ENCODE results near the gene ZNF773. TPM values are rescaled to one million over a fixed set of nuclear protein-coding genes. Genes with fewer than 3 reads are reported as not detected.
"Not testable (repeated sequence)": the region's sequence is repeated elsewhere in the genome, so short reads cannot be mapped to it uniquely, and the experiment has no call there.

ZNF773 gene
- total RNA-seq, result 13.8 TPM

DNA sequence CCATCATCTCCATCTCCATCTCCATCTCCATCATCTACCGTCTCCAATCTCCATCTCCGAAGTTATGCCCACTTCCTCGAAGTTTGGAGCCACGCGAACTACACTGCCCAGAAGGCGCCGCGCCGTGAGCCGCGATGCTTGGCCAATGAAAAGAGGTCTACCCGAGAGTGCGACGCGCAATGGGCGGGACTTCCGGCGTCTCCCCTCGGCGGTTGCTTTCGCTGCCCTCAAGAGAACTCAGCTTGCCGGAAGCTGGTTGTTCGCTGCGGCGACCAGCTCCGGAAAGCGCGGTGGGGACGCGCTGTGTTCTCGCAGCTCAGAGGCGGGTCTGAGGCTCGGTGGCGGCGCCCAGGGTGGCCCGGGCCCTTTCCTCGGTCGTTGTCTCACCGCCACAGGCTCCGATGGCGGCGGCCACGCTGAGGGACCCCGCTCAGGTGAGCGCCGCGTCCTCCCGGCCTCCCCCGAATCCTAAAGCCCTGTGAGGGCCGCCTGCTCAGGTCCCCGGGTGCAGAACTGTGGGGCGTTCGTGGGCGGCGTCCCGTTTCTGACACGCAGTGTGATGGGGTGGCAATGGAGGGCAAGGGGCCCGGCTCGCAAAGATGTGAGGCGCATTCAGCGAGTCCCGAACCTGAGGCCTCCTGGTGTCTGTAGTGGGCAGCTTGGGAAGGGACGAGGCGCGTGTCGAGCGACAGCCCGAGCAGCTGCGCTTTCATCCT is at the start of gene ZNF773:
ZNF773 (plus strand) TSS at position 259 of the 716 bp plus-strand sequence; CDS start at position 402, 143 bp downstream.
- peak within 1 kb of the TSS; percentile 68 for H3K27ac ChIP-seq

DNA sequence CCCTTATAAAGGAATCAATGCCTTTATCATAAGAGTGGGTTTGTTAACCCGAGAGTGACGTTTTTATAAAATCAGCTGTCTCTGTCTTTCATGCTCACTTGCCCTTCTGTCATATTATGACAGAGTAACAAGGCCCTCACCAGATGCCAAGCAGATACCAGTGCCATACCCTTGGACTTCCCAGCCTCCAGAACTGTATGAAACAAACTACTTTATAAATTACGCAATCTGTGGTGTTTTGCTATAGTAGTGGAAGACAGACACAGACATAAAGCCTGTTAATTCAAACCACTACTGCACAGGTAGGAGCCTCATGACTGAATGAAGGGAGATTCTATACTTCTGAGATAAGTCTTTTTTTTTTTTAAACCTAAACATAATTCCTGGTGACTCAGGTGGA is 47.4 kb upstream of the ZNF773 start:
- no peak overlapping the region for H3K4me3 ChIP-seq
- TF ChIP-seq, protein P1, sequence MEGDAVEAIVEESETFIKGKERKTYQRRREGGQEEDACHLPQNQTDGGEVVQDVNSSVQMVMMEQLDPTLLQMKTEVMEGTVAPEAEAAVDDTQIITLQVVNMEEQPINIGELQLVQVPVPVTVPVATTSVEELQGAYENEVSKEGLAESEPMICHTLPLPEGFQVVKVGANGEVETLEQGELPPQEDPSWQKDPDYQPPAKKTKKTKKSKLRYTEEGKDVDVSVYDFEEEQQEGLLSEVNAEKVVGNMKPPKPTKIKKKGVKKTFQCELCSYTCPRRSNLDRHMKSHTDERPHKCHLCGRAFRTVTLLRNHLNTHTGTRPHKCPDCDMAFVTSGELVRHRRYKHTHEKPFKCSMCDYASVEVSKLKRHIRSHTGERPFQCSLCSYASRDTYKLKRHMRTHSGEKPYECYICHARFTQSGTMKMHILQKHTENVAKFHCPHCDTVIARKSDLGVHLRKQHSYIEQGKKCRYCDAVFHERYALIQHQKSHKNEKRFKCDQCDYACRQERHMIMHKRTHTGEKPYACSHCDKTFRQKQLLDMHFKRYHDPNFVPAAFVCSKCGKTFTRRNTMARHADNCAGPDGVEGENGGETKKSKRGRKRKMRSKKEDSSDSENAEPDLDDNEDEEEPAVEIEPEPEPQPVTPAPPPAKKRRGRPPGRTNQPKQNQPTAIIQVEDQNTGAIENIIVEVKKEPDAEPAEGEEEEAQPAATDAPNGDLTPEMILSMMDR (IDR thresholded peaks at IDR 0.05), result no peak
- no peak for TF ChIP-seq POLR2A (IDR thresholded peaks at IDR 0.05)
- TF ChIP-seq POLR2AphosphoS5 (IDR thresholded peaks at IDR 0.05; ENCODE audit: insufficient read depth in 1 of 2, low read depth in 1 of 2), result no peak
- H3K27ac ChIP-seq, result no peak overlapping the region
- no peaks in the 10 kb centered on the region for H3K27me3 ChIP-seq
- no peaks in the 10 kb centered on the region for H3K4me1 ChIP-seq
- no peak for DNase-seq (ENCODE audit: extremely low spot score in 2 of 2)
- H3K36me3 ChIP-seq, result peaks cover 0 to 5% of the 10 kb centered on the region in 2 donors
- intact Hi-C loops (cut with DNase I), result no loop called here
- H3K9me3 ChIP-seq, result peaks cover 31% of the 10 kb centered on the region

More for the DNA sequence above, at the start of gene ZNF773:
- TF ChIP-seq POLR2AphosphoS5 (IDR thresholded peaks at IDR 0.05; ENCODE audit: insufficient read depth in 1 of 2, low read depth in 1 of 2), result peak; percentile 82 to 89
- intact Hi-C loops (cut with DNase I); H3K9me3 ChIP-seq; H3K27me3 ChIP-seq; H3K4me1 ChIP-seq: not testable (repeated sequence)
- peak within 1 kb of the TSS; percentile 62 to 67 for H3K4me3 ChIP-seq
- DNase-seq (ENCODE audit: extremely low spot score in 2 of 2), result peak in 1 of 2 donors; percentile 88
- H3K36me3 ChIP-seq, result peaks cover 0 to 30% of the 10 kb centered on the region in 2 donors

DNA sequence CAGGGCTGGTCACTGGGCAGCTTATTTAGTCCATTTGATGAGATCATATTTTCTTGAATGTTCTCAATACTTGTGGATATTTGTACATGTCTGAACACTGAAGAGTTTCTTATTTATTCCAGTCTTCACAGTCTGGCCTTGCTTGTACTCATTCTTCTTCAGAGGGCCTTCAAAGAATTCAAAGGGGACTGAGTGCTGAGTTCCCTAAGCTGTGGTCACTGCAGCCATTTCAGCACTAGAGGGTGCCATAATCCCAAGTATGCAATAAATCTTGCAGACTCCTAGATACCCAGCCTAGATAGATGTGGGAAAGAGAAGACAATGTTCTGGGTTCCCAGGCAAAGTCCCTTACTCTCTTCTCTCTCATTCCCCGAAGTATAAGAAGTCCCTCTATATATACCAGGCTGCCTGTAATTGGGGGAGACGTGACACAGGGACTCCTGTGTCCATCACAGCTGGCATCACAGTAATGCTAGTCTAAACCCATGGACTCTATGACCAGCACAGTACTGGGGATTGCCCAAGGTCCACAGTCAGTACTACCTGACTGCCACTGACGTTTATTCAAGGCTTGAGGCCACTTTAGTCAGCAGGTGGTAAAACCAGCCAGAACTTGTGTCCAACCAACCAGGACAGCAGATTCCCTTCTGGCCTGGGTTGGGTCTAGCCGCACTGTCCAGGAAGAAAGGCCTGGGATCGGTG is 33.9 kb upstream of the ZNF773 start:
- no peak for TF ChIP-seq POLR2AphosphoS5 (IDR thresholded peaks at IDR 0.05; ENCODE audit: insufficient read depth in 1 of 2, low read depth in 1 of 2)
- no peaks in the 10 kb centered on the region for H3K27me3 ChIP-seq
- peaks cover 0 to 7% of the 10 kb centered on the region in 2 donors for H3K36me3 ChIP-seq
- intact Hi-C loops (cut with DNase I), result no loop called here
- H3K9me3 ChIP-seq, result peaks cover 65% of the 10 kb centered on the region
- peak overlapping the region in 1 of 2 donors; percentile 21 for H3K4me3 ChIP-seq
- no peak for DNase-seq (ENCODE audit: extremely low spot score in 2 of 2)
- no peaks in the 10 kb centered on the region for H3K4me1 ChIP-seq
- no peak overlapping the region for H3K27ac ChIP-seq

DNA sequence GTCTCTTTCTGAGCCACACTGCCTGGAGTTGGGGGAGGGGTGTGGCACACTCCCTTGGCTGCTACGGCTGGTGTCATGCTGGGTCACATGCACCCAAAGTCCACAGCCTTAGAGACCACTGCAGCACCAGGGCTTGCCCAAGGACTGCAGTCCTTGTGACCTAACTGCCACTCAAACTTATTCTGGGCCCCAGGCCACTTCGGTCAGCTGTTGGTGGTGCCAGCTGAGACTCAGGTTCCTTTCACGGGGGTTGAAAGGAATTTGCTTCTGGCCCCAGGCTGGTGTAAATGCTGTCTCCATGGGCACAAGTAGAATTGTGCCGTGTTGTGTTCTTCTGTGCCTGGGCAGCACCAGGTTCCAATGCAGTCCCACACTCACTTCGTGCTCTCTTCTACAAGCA is 33.2 kb upstream of the ZNF773 start:
- Histone ChIP-seq H3K4me3 (peak overlapping the region in 1 of 2 donors; percentile 21), H3K27me3 (no peaks in the 10 kb centered on the region), H3K4me1 (no peaks in the 10 kb centered on the region), H3K27ac (no peak overlapping the region), H3K36me3 (peaks cover 0 to 7% of the 10 kb centered on the region in 2 donors), H3K9me3 (peaks cover 66% of the 10 kb centered on the region)
- intact Hi-C loops (cut with DNase I), result no loop called here
- TF ChIP-seq, protein P1 (IDR thresholded peaks at IDR 0.05), result no peak
- no peak for TF ChIP-seq POLR2AphosphoS5 (IDR thresholded peaks at IDR 0.05; ENCODE audit: insufficient read depth in 1 of 2, low read depth in 1 of 2)
- no peak for TF ChIP-seq POLR2A (IDR thresholded peaks at IDR 0.05)
- no peak for DNase-seq (ENCODE audit: extremely low spot score in 2 of 2)

DNA sequence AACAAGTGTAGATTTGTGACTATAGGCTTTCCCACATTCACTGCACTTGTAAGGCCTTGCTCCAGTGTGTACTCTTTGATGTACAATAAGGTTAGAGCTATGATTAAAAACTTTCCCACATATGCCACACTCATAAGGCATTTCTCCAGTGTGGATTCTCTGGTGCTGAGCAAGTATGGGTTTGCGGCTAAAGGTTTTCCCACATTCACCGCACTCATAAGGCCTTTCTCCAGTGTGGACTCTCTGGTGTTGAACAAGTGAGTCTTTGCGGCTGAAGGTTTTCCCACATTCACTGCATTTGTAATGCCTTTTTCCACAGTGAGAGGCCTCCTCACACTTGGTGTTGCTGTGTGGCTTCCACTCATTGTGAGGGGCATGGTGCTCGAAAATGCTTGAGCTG is 26.1 kb upstream of the ZNF773 start:
- peaks cover 70% of the 10 kb centered on the region for H3K9me3 ChIP-seq
- intact Hi-C loops (cut with DNase I), result no loop called here
- H3K4me1 ChIP-seq, result peaks cover 8% of the 10 kb centered on the region

More for the DNA sequence above, 26.1 kb upstream of the ZNF773 start:
- TF ChIP-seq, protein P1 (IDR thresholded peaks at IDR 0.05), result no peak
- TF ChIP-seq POLR2AphosphoS5 (IDR thresholded peaks at IDR 0.05; ENCODE audit: insufficient read depth in 1 of 2, low read depth in 1 of 2), result no peak
- no peak for TF ChIP-seq POLR2A (IDR thresholded peaks at IDR 0.05)
- Histone ChIP-seq H3K4me3 (no peak overlapping the region), H3K36me3 (peaks cover 7 to 47% of the 10 kb centered on the region in 2 donors), H3K27ac (no peak overlapping the region), H3K27me3 (no peaks in the 10 kb centered on the region)
- DNase-seq (ENCODE audit: extremely low spot score in 2 of 2), result no peak

Measured in vagina (tissue), 2 donors.